Progenitor cell of endocrine pancreas (in vitro differentiated cells): ENCODE results near the gene HOXA5. TPM values are rescaled to one million over a fixed set of nuclear protein-coding genes. Genes with fewer than 3 reads are reported as not detected.
A peak's percentile ranks its signal among the peaks of the same experiment; 100 is the strongest.

Experiments used
- DNase-seq: peaks from one replicate; pipeline ENCODE4 v3.0.0; 2021; ENCODE audit warnings: low spot score; ENCODE audit not compliant: unreplicated experiment
- H3K27ac Mint-ChIP-seq: 2 replicates; pipeline ENCODE4 v1.8.0; 2021; ENCODE audit warnings: mild to moderate bottlenecking, moderate library complexity, mixed read lengths
- H3K27me3 Mint-ChIP-seq: 2 replicates; pipeline ENCODE4 v1.8.0; 2021; ENCODE audit warnings: mixed read lengths
- H3K36me3 Mint-ChIP-seq: 2 replicates; pipeline ENCODE4 v1.8.0; 2022; ENCODE audit warnings: mixed read lengths; ENCODE audit not compliant: insufficient read depth
- H3K4me1 Mint-ChIP-seq: 2 replicates; pipeline ENCODE4 v1.8.0; 2021; ENCODE audit warnings: low read depth, mixed read lengths
- H3K4me3 Mint-ChIP-seq: 2 replicates; pipeline ENCODE4 v1.8.0; 2021; ENCODE audit warnings: low read depth, mild to moderate bottlenecking, moderate library complexity, mixed read lengths
- H3K9me3 Mint-ChIP-seq: 2 replicates; pipeline ENCODE4 v1.8.0; 2021; ENCODE audit warnings: low read depth, mixed read lengths
- CTCF ChIP-seq: fragments of 200-600 bp; sonication (generic); IDR thresholded peaks from one replicate; pipeline ENCODE4 v1.5.0; 2021; ENCODE audit warnings: antibody characterized with exemption, mild to moderate bottlenecking; ENCODE audit not compliant: unreplicated experiment
- total RNA-seq: library from RNA; stranded (reverse); gene quantifications from 2 replicates; pipeline ENCODE4 v1.2.1, GENCODE V29; 2021

Gene HOXA5
- total RNA-seq, 1 donor from 2014 or later, result 12.6 TPM

GRCh38 chr7:27180431-27181420 is 37.2 kb upstream of the HOXA5 start:
- no peaks in the 10 kb centered on the region for H3K9me3 Mint-ChIP-seq
- H3K4me1 Mint-ChIP-seq, result peaks cover 7% of the 10 kb centered on the region
- no peak for DNase-seq
- H3K4me3 Mint-ChIP-seq, result peak overlapping the region; percentile 21
- peaks cover 99% of the 10 kb centered on the region for H3K27me3 Mint-ChIP-seq
- H3K36me3 Mint-ChIP-seq, result no peaks in the 10 kb centered on the region
- no peak overlapping the region for H3K27ac Mint-ChIP-seq
- TF ChIP-seq CTCF, result no peak

GRCh38 chr7:27179503-27180430 is 36.3 kb upstream of the HOXA5 start:
- H3K27ac Mint-ChIP-seq, result peak overlapping the region; percentile 5
- peak; percentile 68 for DNase-seq
- H3K27me3 Mint-ChIP-seq, result peaks cover 99% of the 10 kb centered on the region
- no peaks in the 10 kb centered on the region for H3K36me3 Mint-ChIP-seq
- TF ChIP-seq CTCF, result peak; percentile 94
- H3K4me3 Mint-ChIP-seq, result peak overlapping the region; percentile 21
- no peaks in the 10 kb centered on the region for H3K9me3 Mint-ChIP-seq
- peaks cover 7% of the 10 kb centered on the region for H3K4me1 Mint-ChIP-seq

GRCh38 chr7:27179030-27179429 is 35.5 kb upstream of the HOXA5 start:
- Mint-ChIP-seq H3K4me1 (peaks cover 7% of the 10 kb centered on the region), H3K9me3 (no peaks in the 10 kb centered on the region), H3K4me3 (no peak overlapping the region), H3K36me3 (no peaks in the 10 kb centered on the region), H3K27me3 (peaks cover 98% of the 10 kb centered on the region), H3K27ac (peak overlapping the region; percentile 69)
- TF ChIP-seq CTCF, result no peak
- DNase-seq, result no peak

GRCh38 chr7:27178366-27178765 is 34.9 kb upstream of the HOXA5 start:
- Mint-ChIP-seq H3K9me3 (no peaks in the 10 kb centered on the region), H3K27ac (no peak overlapping the region), H3K4me3 (no peak overlapping the region), H3K4me1 (peaks cover 7% of the 10 kb centered on the region), H3K27me3 (peaks cover 92% of the 10 kb centered on the region), H3K36me3 (no peaks in the 10 kb centered on the region)
- no peak for TF ChIP-seq CTCF
- DNase-seq, result no peak

- no peak overlapping the region for H3K4me3 Mint-ChIP-seq
- peaks cover 89% of the 10 kb centered on the region for H3K27me3 Mint-ChIP-seq
- no peak for DNase-seq
- no peaks in the 10 kb centered on the region for H3K36me3 Mint-ChIP-seq
- no peak for TF ChIP-seq CTCF
- no peaks in the 10 kb centered on the region for H3K9me3 Mint-ChIP-seq
- peaks cover 7% of the 10 kb centered on the region for H3K4me1 Mint-ChIP-seq
- H3K27ac Mint-ChIP-seq, result no peak overlapping the region
Observed at GRCh38 chr7:27177795-27178320, 34.4 kb upstream of the HOXA5 start.
